Forelimb muscle (tissue), 1 donor: Measurements from ENCODE around the gene C1QTNF8. TPM values are rescaled to one million over a fixed set of nuclear protein-coding genes. Genes with fewer than 3 reads are reported as not detected.

Source experiments
- DNase-seq: peaks from one replicate; pipeline ENCODE4 v3.0.0-alpha.2; 2013; ENCODE audit warnings: low read depth
- polyA plus RNA-seq: library from polyadenylated mRNA; unstranded; fragments of 120-200 nt; gene quantifications from one replicate; pipeline ENCODE4 v1.2.1, GENCODE V29; 2013; ENCODE audit not compliant: insufficient read length

The C1QTNF8 gene
- polyA plus RNA-seq, 1 donor, result not detected

- DNase-seq, result no peak
These were observed 18.0 kb downstream of the C1QTNF8 start for GRCh38 chr16:1077877-1078578.

- DNase-seq, result no peak
These were observed 19.1 kb downstream of the C1QTNF8 start for GRCh38 chr16:1076801-1077576.

GRCh38 chr16:1075546-1075945 is 20.5 kb downstream of the C1QTNF8 start:
- DNase-seq, result no peak

- DNase-seq, result no peak
These were observed 21.7 kb downstream of the C1QTNF8 start for GRCh38 chr16:1074379-1074649.

GRCh38 chr16:1073566-1074378 is 22.3 kb downstream of the C1QTNF8 start:
- no peak for DNase-seq

- no peak for DNase-seq
These were observed 22.8 kb downstream of the C1QTNF8 start for GRCh38 chr16:1073262-1073558.

- no peak for DNase-seq
These were observed 23.4 kb downstream of the C1QTNF8 start, which contains the start of gene SSTR5 for GRCh38 chr16:1072526-1073261. SSTR5 (plus strand) TSS chr16:1072747; CDS start chr16:1078869, 6,122 bp downstream.

- DNase-seq, result no peak
These were observed 24.4 kb downstream of the C1QTNF8 start for GRCh38 chr16:1071561-1072225.

GRCh38 chr16:1070864-1071408 is 25.1 kb downstream of the C1QTNF8 start:
- no peak for DNase-seq

GRCh38 chr16:1070084-1070863 is 25.8 kb downstream of the C1QTNF8 start:
- DNase-seq, result no peak

GRCh38 chr16:1069154-1069553 is 26.9 kb downstream of the C1QTNF8 start:
- no peak for DNase-seq

- no peak for DNase-seq
These were observed 27.6 kb downstream of the C1QTNF8 start for GRCh38 chr16:1068451-1068850.

GRCh38 chr16:1067629-1068028 is 28.4 kb downstream of the C1QTNF8 start:
- no peak for DNase-seq

- no peak for DNase-seq
These were observed 29.4 kb downstream of the C1QTNF8 start for GRCh38 chr16:1066584-1067172.

GRCh38 chr16:1065469-1066128 is 30.4 kb downstream of the C1QTNF8 start:
- no peak for DNase-seq

- no peak for DNase-seq
These were observed 32.3 kb downstream of the C1QTNF8 start for GRCh38 chr16:1063728-1064127.

GRCh38 chr16:1062895-1063294 is 33.1 kb downstream of the C1QTNF8 start:
- no peak for DNase-seq

- DNase-seq, result no peak
These were observed 34.1 kb downstream of the C1QTNF8 start for GRCh38 chr16:1061769-1062505.
